Left lung (tissue), 10 donors: ENCODE results near the gene EYA2. TPM values are rescaled to one million over a fixed set of nuclear protein-coding genes. Genes with fewer than 3 reads are reported as not detected.

Source experiments
- ATAC-seq: fragments of 200-7000 bp; cut with Tn5 transposase; one replicate; pipeline ENCODE4 v1.9.1; 2020; ENCODE audit warnings: moderate library complexity
- DNase-seq, 4 donors: peaks; one replicate each; pipeline ENCODE4 v3.0.0-alpha.2; 2013 to 2020
- H3K27ac ChIP-seq, 2 donors: fragments of 200-600 bp; sonication (generic) in 1 of 2; one replicate each; pipeline versions ENCODE4 v1.5.0 to v1.8.0; 2020 to 2021
- H3K27me3 ChIP-seq, 2 donors: fragments of 200-600 bp; sonication (generic) in 1 of 2; one replicate each; pipeline versions ENCODE4 v1.5.0 to v1.8.0; 2020 to 2021
- H3K36me3 ChIP-seq, 2 donors: fragments of 200-600 bp; sonication (generic) in 1 of 2; one replicate each; pipeline versions ENCODE4 v1.5.0 to v1.8.0; 2020 to 2021
- H3K4me1 ChIP-seq, 2 donors: fragments of 200-600 bp; one replicate each; pipeline ENCODE4 v1.8.0; 2021
- H3K4me3 ChIP-seq, 2 donors: fragments of 200-600 bp; sonication (generic) in 1 of 2; one replicate each; pipeline versions ENCODE4 v1.5.0 to v1.8.0; 2020 to 2021; ENCODE audit warnings: mild to moderate bottlenecking in 1 of 2
- H3K9me3 ChIP-seq, 2 donors: fragments of 200-600 bp; sonication (generic) in 1 of 2; one replicate each; pipeline versions ENCODE4 v1.5.0 to v1.8.0; 2020 to 2021
- intact Hi-C, 2 donors: fragments of 100-400 bp; cut with DNase I; formaldehyde crosslinking; loops; one replicate each; pipeline versions ENCODE4 v1.11.2 to v1.14.2; 2022
- polyA plus RNA-seq, 6 donors: library from polyadenylated mRNA; unstranded; fragments of 120-200 nt; gene quantifications; one replicate each; pipeline ENCODE4 v1.2.1, GENCODE V29; 2013; ENCODE audit not compliant: insufficient read length in 6 of 6
- total RNA-seq, 2 donors: library from RNA; stranded (reverse); fragmentation: NEBNext Ultra II Directional; extraction: Animal tissue kit (Norgen Biotek cat#: 25700); gene quantifications; one replicate each; pipeline ENCODE4 v1.2.1, GENCODE V29; 2021
- TF ChIP-seq, protein P1 (sequence below), 2 donors: fragments of 200-600 bp; sonication (generic) in 1 of 2; IDR thresholded peaks; one replicate each; pipeline versions ENCODE4 v1.5.0 to v1.8.0; 2021; ENCODE audit warnings: antibody characterized with exemption in 2 of 2
- donor health status: DM: no; HTN: yes; CAD: no.
- donor health status: DM: no; HTN: no; CAD: no.

The EYA2 gene
- total and polyA plus RNA-seq, 8 donors: 0.77 to 2.3 (median 1.2) TPM

DNA sequence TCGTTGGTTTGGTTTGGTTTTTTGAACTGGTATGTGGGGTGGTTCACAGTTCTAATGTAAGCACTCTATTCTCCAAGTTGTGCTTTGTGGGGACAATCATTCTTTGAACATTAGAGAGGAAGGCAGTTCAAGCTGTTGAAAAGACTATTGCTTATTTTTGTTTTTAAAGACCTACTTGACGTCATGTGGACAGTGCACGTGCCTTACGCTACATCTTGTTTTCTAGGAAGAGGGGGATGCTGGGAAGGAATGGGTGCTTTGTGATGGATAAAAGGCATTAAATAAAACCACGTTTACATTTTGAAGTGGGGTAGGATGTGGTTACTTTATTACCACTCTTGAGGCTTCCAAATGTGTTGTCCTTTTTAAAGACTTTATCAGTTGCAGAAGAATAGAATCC, 293.9 kb downstream of the EYA2 start:
- intact Hi-C loops: no loop called here
- ATAC-seq: no peak
- peaks cover 0 to 26% of the 10 kb centered on the region in 2 donors for H3K27me3 ChIP-seq
- H3K27ac ChIP-seq: no peak overlapping the region
- no peaks in the 10 kb centered on the region for H3K9me3 ChIP-seq
- H3K4me3 ChIP-seq: no peak overlapping the region
- no peaks in the 10 kb centered on the region for H3K4me1 ChIP-seq
- DNase-seq: no peak
- TF ChIP-seq, protein P1, sequence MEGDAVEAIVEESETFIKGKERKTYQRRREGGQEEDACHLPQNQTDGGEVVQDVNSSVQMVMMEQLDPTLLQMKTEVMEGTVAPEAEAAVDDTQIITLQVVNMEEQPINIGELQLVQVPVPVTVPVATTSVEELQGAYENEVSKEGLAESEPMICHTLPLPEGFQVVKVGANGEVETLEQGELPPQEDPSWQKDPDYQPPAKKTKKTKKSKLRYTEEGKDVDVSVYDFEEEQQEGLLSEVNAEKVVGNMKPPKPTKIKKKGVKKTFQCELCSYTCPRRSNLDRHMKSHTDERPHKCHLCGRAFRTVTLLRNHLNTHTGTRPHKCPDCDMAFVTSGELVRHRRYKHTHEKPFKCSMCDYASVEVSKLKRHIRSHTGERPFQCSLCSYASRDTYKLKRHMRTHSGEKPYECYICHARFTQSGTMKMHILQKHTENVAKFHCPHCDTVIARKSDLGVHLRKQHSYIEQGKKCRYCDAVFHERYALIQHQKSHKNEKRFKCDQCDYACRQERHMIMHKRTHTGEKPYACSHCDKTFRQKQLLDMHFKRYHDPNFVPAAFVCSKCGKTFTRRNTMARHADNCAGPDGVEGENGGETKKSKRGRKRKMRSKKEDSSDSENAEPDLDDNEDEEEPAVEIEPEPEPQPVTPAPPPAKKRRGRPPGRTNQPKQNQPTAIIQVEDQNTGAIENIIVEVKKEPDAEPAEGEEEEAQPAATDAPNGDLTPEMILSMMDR (IDR thresholded peaks at IDR 0.05): no peak
- no peaks in the 10 kb centered on the region for H3K36me3 ChIP-seq

DNA sequence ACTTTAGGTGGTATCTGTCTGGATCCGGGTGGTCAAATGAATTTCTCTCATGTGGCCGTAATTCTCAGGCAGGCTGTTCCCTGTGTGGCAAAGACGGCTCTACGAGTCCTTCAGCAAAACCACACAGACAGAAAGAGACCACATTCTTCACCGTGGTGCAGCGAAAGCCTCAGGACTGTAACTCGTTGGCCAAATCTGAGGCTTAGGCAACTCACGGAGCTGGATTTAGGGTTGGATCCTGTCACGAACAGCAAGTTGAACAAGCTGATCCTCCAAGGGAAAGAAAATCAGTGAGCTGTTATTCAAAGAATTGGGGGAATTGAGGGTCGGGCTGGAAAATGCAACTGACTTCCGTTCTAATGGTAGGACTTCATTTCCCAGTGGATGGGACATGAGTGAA, 294.4 kb downstream of the EYA2 start:
- peaks cover 0 to 20% of the 10 kb centered on the region in 2 donors for H3K27me3 ChIP-seq
- H3K4me1 ChIP-seq: no peaks in the 10 kb centered on the region
- H3K36me3 ChIP-seq: no peaks in the 10 kb centered on the region
- H3K4me3 ChIP-seq: no peak overlapping the region
- ATAC-seq: no peak
- no peaks in the 10 kb centered on the region for H3K9me3 ChIP-seq
- no peak overlapping the region for H3K27ac ChIP-seq
- no peak for DNase-seq
- TF ChIP-seq, protein P1 (IDR thresholded peaks at IDR 0.05): no peak
- intact Hi-C loops: no loop called here

DNA sequence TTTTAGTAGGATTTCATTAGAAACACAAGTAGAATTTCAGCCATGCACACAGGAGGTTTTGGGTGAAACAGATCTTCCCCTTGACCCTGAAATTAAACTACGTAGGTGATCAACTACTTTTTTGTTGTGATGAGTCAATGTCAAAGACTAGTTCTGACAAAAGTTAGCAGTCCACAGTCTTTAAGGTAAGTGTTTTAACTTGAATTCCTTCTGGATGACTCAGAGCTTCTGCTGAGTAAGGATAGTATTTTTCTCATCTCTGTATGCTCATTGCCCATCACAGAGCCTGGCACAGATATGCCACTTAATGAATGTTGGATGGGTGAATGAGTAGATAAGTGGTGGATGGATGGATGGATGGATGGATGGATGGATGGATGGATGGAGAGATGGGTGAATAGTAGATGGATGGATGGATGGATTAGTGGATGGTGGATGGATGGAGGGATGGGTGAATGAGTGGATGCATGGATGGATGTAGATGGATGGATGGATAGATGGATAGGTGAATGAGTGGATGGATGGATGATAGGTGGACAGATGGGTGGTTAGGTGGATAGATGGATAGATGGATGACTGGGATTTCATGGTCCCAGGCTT, 296.5 kb downstream of the EYA2 start:
- Histone ChIP-seq H3K4me3 (no peak overlapping the region), H3K36me3 (no peaks in the 10 kb centered on the region), H3K27ac (no peak overlapping the region), H3K9me3 (no peaks in the 10 kb centered on the region), H3K4me1 (peaks cover 0 to 3% of the 10 kb centered on the region in 2 donors), H3K27me3 (peaks cover 0 to 20% of the 10 kb centered on the region in 2 donors)
- intact Hi-C loops: no loop called here
- ATAC-seq (no peak), DNase-seq (no peak)
- TF ChIP-seq, protein P1 (IDR thresholded peaks at IDR 0.05): no peak

DNA sequence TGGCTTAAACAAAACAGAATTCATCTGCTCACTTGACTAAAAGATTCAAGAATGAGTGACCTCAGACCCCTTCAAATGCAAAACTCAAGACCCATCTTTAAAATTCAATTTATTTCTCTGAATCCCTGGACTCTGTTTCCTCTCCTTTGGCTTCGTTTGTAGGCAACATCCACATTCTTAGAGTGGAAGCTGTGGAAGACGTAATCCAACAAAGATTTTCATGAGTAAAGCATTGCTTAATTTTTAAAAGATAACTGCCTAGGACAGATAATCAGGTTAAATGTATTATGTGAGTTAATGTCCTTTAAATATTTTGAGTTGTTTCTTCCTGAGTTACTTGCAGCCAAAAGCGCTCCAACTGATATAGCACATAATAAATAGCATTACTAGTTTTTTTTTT, 297.3 kb downstream of the EYA2 start:
- H3K9me3 ChIP-seq: no peaks in the 10 kb centered on the region
- H3K27ac ChIP-seq: no peak overlapping the region
- intact Hi-C loops: no loop called here

DNA sequence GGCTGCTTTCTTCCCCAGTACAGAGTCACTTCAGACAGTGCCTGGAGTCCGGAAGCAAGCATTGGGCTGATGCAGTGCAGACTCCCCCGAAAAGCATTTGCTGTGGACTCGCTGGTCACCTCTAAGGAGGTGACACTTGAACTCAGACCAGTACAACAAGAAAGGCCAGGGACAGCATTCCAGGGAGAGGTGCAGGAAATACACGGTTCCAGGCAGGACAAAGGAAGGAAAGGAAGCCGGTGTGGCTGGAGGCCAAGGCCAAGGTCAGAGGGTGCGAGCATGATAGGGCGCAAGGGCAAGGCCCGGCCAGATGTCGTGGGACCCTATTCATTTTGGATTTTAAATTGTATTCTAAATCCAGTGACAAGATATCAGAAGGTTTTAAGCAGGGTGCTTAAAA, 300.9 kb downstream of the EYA2 start:
- H3K36me3 ChIP-seq: no peaks in the 10 kb centered on the region
- intact Hi-C loops: no loop called here
- TF ChIP-seq, protein P1 (IDR thresholded peaks at IDR 0.05): no peak
- DNase-seq (no peak), ATAC-seq (no peak)
- H3K27ac ChIP-seq: no peak overlapping the region
- no peaks in the 10 kb centered on the region for H3K9me3 ChIP-seq
- H3K4me1 ChIP-seq: peaks cover 0 to 7% of the 10 kb centered on the region in 2 donors
- no peaks in the 10 kb centered on the region for H3K27me3 ChIP-seq
- no peak overlapping the region for H3K4me3 ChIP-seq

More for the DNA sequence above, 297.3 kb downstream of the EYA2 start:
- Histone ChIP-seq H3K27me3 (peaks cover 0 to 20% of the 10 kb centered on the region in 2 donors), H3K4me3 (no peak overlapping the region), H3K4me1 (peaks cover 0 to 7% of the 10 kb centered on the region in 2 donors), H3K36me3 (no peaks in the 10 kb centered on the region)
- DNase-seq: peak in 1 of 4 donors; percentile 13
- TF ChIP-seq, protein P1 (IDR thresholded peaks at IDR 0.05): no peak
- no peak for ATAC-seq
